CD4-positive, alpha-beta T cell treated with Interleukin-2 at 100 ng/mL for 4 hours (primary cell): ENCODE data around the gene UTP15.

Experiments used
- DNase-seq: peaks from one replicate; pipeline ENCODE4 v3.0.0-alpha.2; 2020; ENCODE audit warnings: low spot score

Gene UTP15

GRCh38 chr5:73565139-73565968, at the start of gene UTP15, which contains the start of gene ANKRA2:
TSS of gene UTP15 (plus strand) at chr5:73565743. CDS start at chr5:73567345, 1,602 bp downstream.
TSS of gene ANKRA2 (minus strand) at chr5:73565639. CDS start at chr5:73562881, 2,758 bp downstream.
- DNase-seq: peak; percentile 97

GRCh38 chr5:73519531-73520283, 45.8 kb upstream of the UTP15 start:
- DNase-seq: peak; percentile 83

- no peak for DNase-seq
These were observed 42.6 kb upstream of the UTP15 start for GRCh38 chr5:73522989-73523388.

- no peak for DNase-seq
These were observed 41.7 kb upstream of the UTP15 start for GRCh38 chr5:73523861-73524260.

GRCh38 chr5:73525606-73526203, 39.8 kb upstream of the UTP15 start:
- DNase-seq: no peak

GRCh38 chr5:73528248-73528647, 37.3 kb upstream of the UTP15 start:
- DNase-seq: no peak

GRCh38 chr5:73529081-73529480, 36.5 kb upstream of the UTP15 start:
- DNase-seq: no peak

GRCh38 chr5:73531356-73531755, 34.2 kb upstream of the UTP15 start:
- no peak for DNase-seq

GRCh38 chr5:73532195-73532594, 33.3 kb upstream of the UTP15 start:
- DNase-seq: no peak

GRCh38 chr5:73534011-73534644, 31.4 kb upstream of the UTP15 start:
- no peak for DNase-seq

GRCh38 chr5:73534971-73535370, 30.6 kb upstream of the UTP15 start:
- DNase-seq: no peak

GRCh38 chr5:73539730-73540129, 25.8 kb upstream of the UTP15 start:
- no peak for DNase-seq

GRCh38 chr5:73540192-73540591, 25.4 kb upstream of the UTP15 start:
- DNase-seq: no peak

- DNase-seq: no peak
These were observed 23.5 kb upstream of the UTP15 start for GRCh38 chr5:73542020-73542419.

- DNase-seq: no peak
These were observed 20.8 kb upstream of the UTP15 start for GRCh38 chr5:73544429-73545402.

GRCh38 chr5:73545403-73545779, 20.2 kb upstream of the UTP15 start:
- no peak for DNase-seq

GRCh38 chr5:73550016-73550415, 15.5 kb upstream of the UTP15 start:
- DNase-seq: no peak

GRCh38 chr5:73552642-73553041, 12.9 kb upstream of the UTP15 start:
- DNase-seq: no peak

- DNase-seq: no peak
These were observed 6.6 kb upstream of the UTP15 start for GRCh38 chr5:73558950-73559349.

GRCh38 chr5:73564018-73564417, 1.5 kb upstream of the UTP15 start:
- no peak for DNase-seq

GRCh38 chr5:73564675-73565074, 868 bp upstream of the UTP15 start:
- no peak for DNase-seq
